K562 (cell line): Measurements from ENCODE around the gene ARMH4. TPM values are rescaled to one million over a fixed set of nuclear protein-coding genes. Genes with fewer than 3 reads are reported as not detected.
A peak's percentile ranks its signal among the peaks of the same experiment; 100 is the strongest.

Experiments
- BRD9 ChIP-seq: fragments of 450-650 bp; IDR thresholded peaks from 2 replicates; pipeline ENCODE4 v1.6.1; 2018; ENCODE audit warnings: low read depth; ENCODE audit not compliant: partially characterized antibody
- FOXP1 ChIP-seq: sonication (generic); formaldehyde crosslinking; IDR thresholded peaks from 2 replicates; pipeline ENCODE4 v1.8.0; 2022; ENCODE audit warnings: mild to moderate bottlenecking, missing genetic modification reagents
- HNRNPH1 ChIP-seq: fragments of 200-400 bp; formaldehyde crosslinking; optimal IDR thresholded peaks from 2 replicates; pipeline ENCODE3; 2017; ENCODE audit warnings: low read depth, mild to moderate bottlenecking, low read length, moderate library complexity
- IFI16 ChIP-seq: fragments of 250-450 bp; sonication (Bioruptor Pico); IDR thresholded peaks from 2 replicates; pipeline ENCODE4 v2.1.2; 2022; ENCODE audit warnings: mild to moderate bottlenecking, inconsistent platforms
- KLF6 ChIP-seq: fragments of 250-450 bp; sonication (Bioruptor Pico); IDR thresholded peaks from 2 replicates; pipeline ENCODE4 v1.4.0; 2020; ENCODE audit warnings: mild to moderate bottlenecking, moderate library complexity, borderline replicate concordance
- MIER1 ChIP-seq: fragments of 450-650 bp; IDR thresholded peaks from 2 replicates; pipeline ENCODE4 v1.6.1; 2016; ENCODE audit warnings: antibody characterized with exemption, mild to moderate bottlenecking, low read depth
- NCOA6 ChIP-seq: fragments of 450-650 bp; IDR thresholded peaks from 2 replicates; pipeline ENCODE4 v1.6.1; 2017; ENCODE audit warnings: mild to moderate bottlenecking
- PHF8 ChIP-seq: fragments of 200-600 bp; sonication (generic); IDR thresholded peaks from 2 replicates; pipeline ENCODE4 v1.6.1; 2012; ENCODE audit warnings: mixed run types, mild to moderate bottlenecking, inconsistent platforms, low read length, moderate library complexity, borderline replicate concordance
- PTBP1 ChIP-seq: fragments of 200-400 bp; formaldehyde crosslinking; IDR thresholded peaks from 2 replicates; pipeline ENCODE4 v1.6.1; 2017; ENCODE audit warnings: low read depth, low read length
- ZC3H8 ChIP-seq: fragments of 450-650 bp; IDR thresholded peaks from 2 replicates; pipeline ENCODE4 v1.6.1; 2017
- ZNF507 ChIP-seq: conservative IDR thresholded peaks from 2 replicates; pipeline ENCODE4 v1.6.1; 2017; ENCODE audit warnings: missing genetic modification characterization, missing compliant biosample characterization
- polyA plus RNA-seq, 8 experiments: library from polyadenylated mRNA; depleted of rRNA in 4 of 8; stranded (reverse) in 5 of 8; unstranded in 3 of 8; fragments of >200 nt; fragmentation: Nextera tagmentation in 2 of 8; fragmentation: Illumina TruSeq in 1 of 8; extraction: Ambion mirVana in 2 of 8; extraction: Trizol in 1 of 8; gene quantifications; 2 replicates each; pipeline versions ENCODE4 v1.2.1 to v1.2.3, GENCODE V29; 2011 to 2014; ENCODE audit warnings: inconsistent platforms in 1 of 8, missing spikeins in 1 of 8
- total RNA-seq, 7 experiments: library from RNA; depleted of rRNA in 6 of 7; stranded (reverse); fragments of >200 nt in 6 of 7; fragmentation: Illumina TruSeq in 2 of 7; extraction: Trizol in 2 of 7; gene quantifications; 2 replicates each; pipeline versions ENCODE4 v1.2.1 to v1.2.3, GENCODE V29; 2011 to 2021; ENCODE audit warnings: low replicate concordance in 1 of 7
- TF ChIP-seq, protein P1 (sequence below): fragments of 250-450 bp; sonication (Bioruptor Pico); IDR thresholded peaks from 2 replicates; pipeline ENCODE4 v1.5.0; 2020; ENCODE audit warnings: mild to moderate bottlenecking
- TF ChIP-seq, protein P2 (sequence below), 2 experiments: fragments of 450-650 bp in 1 of 2; sonication (generic) in 1 of 2; formaldehyde crosslinking; conservative IDR thresholded peaks; 2 replicates each; pipeline versions ENCODE4 v1.4.0 to v1.8.1; 2020 to 2022; ENCODE audit warnings: mild to moderate bottlenecking in 1 of 2, missing genetic modification reagents in 1 of 2
- TF ChIP-seq, protein P3 (sequence below): fragments of 450-650 bp; formaldehyde crosslinking; IDR thresholded peaks from 2 replicates; pipeline ENCODE4 v1.4.0; 2020; ENCODE audit warnings: mild to moderate bottlenecking, moderate library complexity
- TF ChIP-seq, protein P4 (sequence below), 2 experiments: fragments of 450-650 bp; IDR thresholded peaks; 2 replicates each; pipeline ENCODE4 v1.6.1; 2016
- TF ChIP-seq, protein P5 (sequence below), 3 experiments: IDR thresholded peaks in 2 of 3; conservative IDR thresholded peaks in 1 of 3; 2 replicates each; pipeline ENCODE4 v1.5.1; 2011 to 2012; ENCODE audit warnings: low read length in 3 of 3, mild to moderate bottlenecking in 3 of 3, control low read depth in 2 of 3, improper control_type of control experiment in 1 of 3, inconsistent platforms in 1 of 3, low read depth in 1 of 3, mixed read lengths in 1 of 3, moderate library complexity in 1 of 3; ENCODE audit not compliant: insufficient read depth in 2 of 3
- TF ChIP-seq, protein P6 (sequence below): sonication (generic); formaldehyde crosslinking; IDR thresholded peaks from 2 replicates; pipeline ENCODE4 v1.8.0; 2023; ENCODE audit warnings: mild to moderate bottlenecking, missing genetic modification reagents
- TF ChIP-seq, protein P7 (sequence below): fragments of 450-650 bp; IDR thresholded peaks from 2 replicates; pipeline ENCODE4 v1.6.1; 2018; ENCODE audit warnings: mild to moderate bottlenecking, low read depth; ENCODE audit not compliant: partially characterized antibody

Gene ARMH4
- total and polyA plus RNA-seq, 9 of the 15 experiments (the other 6 are each of a cell fraction or from before 2014, with no cell fraction given): 0.06 to 0.98 (median 0.07) TPM; not detected in 2

DNA sequence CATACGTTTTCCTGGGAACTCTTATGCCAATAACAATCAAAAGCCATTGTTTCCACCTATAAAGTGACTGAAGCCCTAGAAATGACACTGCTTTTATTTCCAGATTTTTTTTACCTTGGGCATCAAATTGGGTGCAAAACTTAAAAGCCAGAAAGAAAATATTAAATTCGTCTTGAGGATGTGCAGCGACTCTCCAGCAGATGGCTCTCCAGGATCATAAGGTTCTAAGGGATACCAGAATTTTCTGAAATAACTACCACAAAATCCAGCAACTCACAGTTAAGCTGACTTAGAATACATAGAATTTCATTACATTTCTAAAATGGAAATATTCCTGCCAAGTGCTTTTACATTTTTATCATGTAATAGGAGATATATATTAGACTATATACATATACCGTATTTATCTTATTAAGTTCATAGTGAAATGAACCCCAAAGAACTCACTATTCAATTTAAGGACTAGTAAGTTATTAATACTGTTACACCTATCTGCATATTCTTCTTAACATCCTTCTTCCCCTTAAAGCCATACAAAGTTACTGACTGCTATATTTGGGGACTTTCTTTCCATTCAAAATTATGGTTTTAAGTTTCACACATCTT is 44.0 kb downstream of the ARMH4 start (continued):
- TF ChIP-seq, protein P1, sequence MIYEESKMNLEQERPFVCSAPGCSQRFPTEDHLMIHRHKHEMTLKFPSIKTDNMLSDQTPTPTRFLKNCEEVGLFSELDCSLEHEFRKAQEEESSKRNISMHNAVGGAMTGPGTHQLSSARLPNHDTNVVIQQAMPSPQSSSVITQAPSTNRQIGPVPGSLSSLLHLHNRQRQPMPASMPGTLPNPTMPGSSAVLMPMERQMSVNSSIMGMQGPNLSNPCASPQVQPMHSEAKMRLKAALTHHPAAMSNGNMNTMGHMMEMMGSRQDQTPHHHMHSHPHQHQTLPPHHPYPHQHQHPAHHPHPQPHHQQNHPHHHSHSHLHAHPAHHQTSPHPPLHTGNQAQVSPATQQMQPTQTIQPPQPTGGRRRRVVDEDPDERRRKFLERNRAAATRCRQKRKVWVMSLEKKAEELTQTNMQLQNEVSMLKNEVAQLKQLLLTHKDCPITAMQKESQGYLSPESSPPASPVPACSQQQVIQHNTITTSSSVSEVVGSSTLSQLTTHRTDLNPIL (CRISPR knock-in tag): no peak
- TF ChIP-seq PTBP1 (no peak), FOXP1 (CRISPR knock-in tag) (no peak), KLF6 (CRISPR knock-in tag) (no peak), IFI16 (no peak), PHF8 (no peak), ZC3H8 (no peak), HNRNPH1 (no peak), ZNF507 (no peak), MIER1 (no peak), NCOA6 (no peak), BRD9 (no peak)
- TF ChIP-seq, protein P2, sequence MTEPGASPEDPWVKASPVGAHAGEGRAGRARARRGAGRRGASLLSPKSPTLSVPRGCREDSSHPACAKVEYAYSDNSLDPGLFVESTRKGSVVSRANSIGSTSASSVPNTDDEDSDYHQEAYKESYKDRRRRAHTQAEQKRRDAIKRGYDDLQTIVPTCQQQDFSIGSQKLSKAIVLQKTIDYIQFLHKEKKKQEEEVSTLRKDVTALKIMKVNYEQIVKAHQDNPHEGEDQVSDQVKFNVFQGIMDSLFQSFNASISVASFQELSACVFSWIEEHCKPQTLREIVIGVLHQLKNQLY (CRISPR knock-in tag; conservative IDR thresholded peaks at IDR 0.05): no peak
- TF ChIP-seq, protein P3, sequence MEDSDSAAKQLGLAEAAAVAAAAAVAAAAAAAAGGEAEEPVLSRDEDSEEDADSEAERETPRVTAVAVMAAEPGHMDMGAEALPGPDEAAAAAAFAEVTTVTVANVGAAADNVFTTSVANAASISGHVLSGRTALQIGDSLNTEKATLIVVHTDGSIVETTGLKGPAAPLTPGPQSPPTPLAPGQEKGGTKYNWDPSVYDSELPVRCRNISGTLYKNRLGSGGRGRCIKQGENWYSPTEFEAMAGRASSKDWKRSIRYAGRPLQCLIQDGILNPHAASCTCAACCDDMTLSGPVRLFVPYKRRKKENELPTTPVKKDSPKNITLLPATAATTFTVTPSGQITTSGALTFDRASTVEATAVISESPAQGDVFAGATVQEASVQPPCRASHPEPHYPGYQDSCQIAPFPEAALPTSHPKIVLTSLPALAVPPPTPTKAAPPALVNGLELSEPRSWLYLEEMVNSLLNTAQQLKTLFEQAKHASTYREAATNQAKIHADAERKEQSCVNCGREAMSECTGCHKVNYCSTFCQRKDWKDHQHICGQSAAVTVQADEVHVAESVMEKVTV: peak; percentile 68
- TF ChIP-seq, protein P4, sequence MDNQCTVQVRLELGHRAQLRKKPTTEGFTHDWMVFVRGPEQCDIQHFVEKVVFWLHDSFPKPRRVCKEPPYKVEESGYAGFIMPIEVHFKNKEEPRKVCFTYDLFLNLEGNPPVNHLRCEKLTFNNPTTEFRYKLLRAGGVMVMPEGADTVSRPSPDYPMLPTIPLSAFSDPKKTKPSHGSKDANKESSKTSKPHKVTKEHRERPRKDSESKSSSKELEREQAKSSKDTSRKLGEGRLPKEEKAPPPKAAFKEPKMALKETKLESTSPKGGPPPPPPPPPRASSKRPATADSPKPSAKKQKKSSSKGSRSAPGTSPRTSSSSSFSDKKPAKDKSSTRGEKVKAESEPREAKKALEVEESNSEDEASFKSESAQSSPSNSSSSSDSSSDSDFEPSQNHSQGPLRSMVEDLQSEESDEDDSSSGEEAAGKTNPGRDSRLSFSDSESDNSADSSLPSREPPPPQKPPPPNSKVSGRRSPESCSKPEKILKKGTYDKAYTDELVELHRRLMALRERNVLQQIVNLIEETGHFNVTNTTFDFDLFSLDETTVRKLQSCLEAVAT (IDR thresholded peaks at IDR 0.05): no peak
- TF ChIP-seq, protein P5, sequence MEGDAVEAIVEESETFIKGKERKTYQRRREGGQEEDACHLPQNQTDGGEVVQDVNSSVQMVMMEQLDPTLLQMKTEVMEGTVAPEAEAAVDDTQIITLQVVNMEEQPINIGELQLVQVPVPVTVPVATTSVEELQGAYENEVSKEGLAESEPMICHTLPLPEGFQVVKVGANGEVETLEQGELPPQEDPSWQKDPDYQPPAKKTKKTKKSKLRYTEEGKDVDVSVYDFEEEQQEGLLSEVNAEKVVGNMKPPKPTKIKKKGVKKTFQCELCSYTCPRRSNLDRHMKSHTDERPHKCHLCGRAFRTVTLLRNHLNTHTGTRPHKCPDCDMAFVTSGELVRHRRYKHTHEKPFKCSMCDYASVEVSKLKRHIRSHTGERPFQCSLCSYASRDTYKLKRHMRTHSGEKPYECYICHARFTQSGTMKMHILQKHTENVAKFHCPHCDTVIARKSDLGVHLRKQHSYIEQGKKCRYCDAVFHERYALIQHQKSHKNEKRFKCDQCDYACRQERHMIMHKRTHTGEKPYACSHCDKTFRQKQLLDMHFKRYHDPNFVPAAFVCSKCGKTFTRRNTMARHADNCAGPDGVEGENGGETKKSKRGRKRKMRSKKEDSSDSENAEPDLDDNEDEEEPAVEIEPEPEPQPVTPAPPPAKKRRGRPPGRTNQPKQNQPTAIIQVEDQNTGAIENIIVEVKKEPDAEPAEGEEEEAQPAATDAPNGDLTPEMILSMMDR (IDR thresholded peaks at IDR 0.05 in 2 of 3, conservative IDR thresholded peaks at IDR 0.05 in 1 of 3; ENCODE audit: insufficient read depth in 2 of 3, low read depth in 1 of 3, low read length in 3 of 3): peak; percentile 61 to 88 (median 61); a peak in 5 of 6 replicates
- TF ChIP-seq, protein P6, sequence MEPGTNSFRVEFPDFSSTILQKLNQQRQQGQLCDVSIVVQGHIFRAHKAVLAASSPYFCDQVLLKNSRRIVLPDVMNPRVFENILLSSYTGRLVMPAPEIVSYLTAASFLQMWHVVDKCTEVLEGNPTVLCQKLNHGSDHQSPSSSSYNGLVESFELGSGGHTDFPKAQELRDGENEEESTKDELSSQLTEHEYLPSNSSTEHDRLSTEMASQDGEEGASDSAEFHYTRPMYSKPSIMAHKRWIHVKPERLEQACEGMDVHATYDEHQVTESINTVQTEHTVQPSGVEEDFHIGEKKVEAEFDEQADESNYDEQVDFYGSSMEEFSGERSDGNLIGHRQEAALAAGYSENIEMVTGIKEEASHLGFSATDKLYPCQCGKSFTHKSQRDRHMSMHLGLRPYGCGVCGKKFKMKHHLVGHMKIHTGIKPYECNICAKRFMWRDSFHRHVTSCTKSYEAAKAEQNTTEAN (CRISPR knock-in tag): no peak
- TF ChIP-seq, protein P7, sequence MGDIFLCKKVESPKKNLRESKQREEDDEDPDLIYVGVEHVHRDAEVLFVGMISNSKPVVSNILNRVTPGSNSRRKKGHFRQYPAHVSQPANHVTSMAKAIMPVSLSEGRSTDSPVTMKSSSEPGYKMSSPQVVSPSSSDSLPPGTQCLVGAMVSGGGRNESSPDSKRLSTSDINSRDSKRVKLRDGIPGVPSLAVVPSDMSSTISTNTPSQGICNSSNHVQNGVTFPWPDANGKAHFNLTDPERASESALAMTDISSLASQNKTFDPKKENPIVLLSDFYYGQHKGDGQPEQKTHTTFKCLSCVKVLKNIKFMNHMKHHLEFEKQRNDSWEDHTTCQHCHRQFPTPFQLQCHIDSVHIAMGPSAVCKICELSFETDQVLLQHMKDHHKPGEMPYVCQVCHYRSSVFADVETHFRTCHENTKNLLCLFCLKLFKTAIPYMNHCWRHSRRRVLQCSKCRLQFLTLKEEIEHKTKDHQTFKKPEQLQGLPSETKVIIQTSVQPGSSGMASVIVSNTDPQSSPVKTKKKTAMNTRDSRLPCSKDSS: no peak
